ENCODE data around the gene ATM.
"Not testable (repeated sequence)": the region's sequence is repeated elsewhere in the genome, so short reads cannot be mapped to it uniquely, and the experiment has no call there.

ATM gene

GRCh38 chr11:108393046-108393445 is 170.2 kb downstream of the ATM start:
- no peak for DNase-seq

GRCh38 chr11:108394744-108395284 is 171.9 kb downstream of the ATM start:
- DNase-seq, result no peak

GRCh38 chr11:108396672-108397071 is 173.8 kb downstream of the ATM start:
- not testable (repeated sequence) for DNase-seq

GRCh38 chr11:108398439-108398838 is 175.6 kb downstream of the ATM start:
- DNase-seq, result no peak

- no peak for DNase-seq
These were observed 179.4 kb downstream of the ATM start for GRCh38 chr11:108402241-108402640.

- no peak for DNase-seq
These were observed 180.2 kb downstream of the ATM start for GRCh38 chr11:108403052-108403451.

GRCh38 chr11:108405706-108406105 is 182.8 kb downstream of the ATM start:
- DNase-seq, result no peak

GRCh38 chr11:108414958-108415357 is 192.1 kb downstream of the ATM start:
- DNase-seq, result no peak

GRCh38 chr11:108417551-108417950 is 194.7 kb downstream of the ATM start:
- peak; percentile 7 for DNase-seq

Data from NCI-H1436 (cell line).